GM21390 (cell line): ENCODE data around the gene ILK.

Experiments used
- ATAC-seq: cut with Tn5 transposase; IDR thresholded peaks from one replicate; pipeline ENCODE4 v1.9.1; 2021; ENCODE audit not compliant: unreplicated experiment

Gene ILK

DNA sequence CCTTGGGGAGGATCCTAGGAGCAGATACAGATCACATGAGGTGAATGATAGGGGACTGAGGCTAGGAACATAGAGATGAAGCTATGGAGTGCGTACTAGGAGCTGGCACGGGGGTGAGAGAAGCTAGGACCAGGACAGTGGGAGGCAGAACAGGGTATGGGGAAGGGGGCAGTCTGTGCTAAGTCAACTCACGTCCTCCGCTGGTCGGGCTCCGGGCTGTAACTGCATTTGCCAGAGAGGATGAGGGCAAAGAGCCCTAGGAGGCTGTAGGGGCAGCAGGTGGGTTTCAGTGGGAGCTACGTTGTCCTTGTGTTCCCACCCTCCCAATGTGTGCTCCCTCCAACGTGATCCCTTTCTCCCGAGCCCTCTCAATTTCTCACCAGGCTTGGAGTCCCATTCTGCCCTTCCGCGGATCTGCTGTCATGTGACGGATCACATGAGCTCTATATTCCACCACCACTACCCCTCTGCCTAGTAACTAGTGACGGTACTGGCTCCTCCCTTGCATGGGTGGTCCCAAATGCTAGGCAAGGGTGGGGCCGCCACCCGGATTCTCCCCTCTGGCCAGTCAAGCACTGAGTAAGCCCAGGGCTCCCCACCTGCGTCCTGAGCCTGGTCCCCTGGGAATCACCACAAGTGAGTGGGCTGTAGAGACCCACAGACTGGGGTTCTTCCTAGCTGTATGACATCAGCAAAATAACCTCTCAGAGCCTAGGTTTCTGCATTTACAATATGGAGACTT is 15.6 kb downstream of the ILK start, which contains the start of gene TPP1:
TPP1 (minus strand) TSS at position 419 of the 742 bp plus-strand sequence; CDS start at position 397, 22 bp downstream.
- peak; percentile 99 for ATAC-seq

DNA sequence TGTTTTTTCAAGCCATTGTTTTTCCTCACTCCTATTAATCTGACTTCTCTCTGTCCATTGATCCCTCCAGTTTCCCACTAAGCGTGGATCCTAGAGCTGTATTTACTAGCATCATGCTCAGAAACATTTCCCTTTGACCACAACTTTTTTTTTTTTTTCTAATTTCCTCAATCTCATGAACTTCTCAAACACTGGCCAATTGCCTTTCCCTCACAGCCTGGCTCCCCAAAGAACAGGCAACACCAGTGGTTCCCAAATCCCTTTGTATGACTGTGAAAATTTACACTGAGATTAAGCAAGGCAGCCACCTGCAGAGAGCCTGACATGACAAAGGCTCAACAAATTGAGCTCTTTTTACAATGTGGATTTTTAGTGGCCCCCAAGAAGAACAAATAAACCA is 17.1 kb downstream of the ILK start:
- no peak for ATAC-seq

DNA sequence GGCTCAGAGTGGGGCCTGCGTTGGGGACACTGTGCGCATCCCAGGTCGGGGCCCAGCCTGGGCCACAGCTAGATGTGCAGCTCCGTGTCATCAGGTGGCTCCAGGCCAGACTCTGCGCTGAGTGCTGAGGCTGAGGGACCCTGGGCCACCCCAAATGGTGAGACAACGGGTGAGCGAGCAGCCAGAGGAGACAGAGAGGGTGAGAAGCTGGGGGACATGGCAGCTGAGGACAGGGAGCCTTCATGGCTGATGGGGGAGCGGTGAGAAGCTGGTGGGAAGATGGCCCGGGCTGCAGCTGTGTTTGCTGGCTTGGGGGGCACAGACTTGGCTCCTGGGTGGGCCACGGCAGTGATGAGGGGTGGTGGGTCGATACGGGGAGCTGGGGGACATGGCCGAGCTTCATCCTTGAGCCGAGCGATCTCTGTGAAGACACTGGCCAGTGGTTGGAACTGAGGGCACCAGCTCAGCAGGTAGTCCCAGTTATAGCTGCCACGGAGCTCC is 18.2 kb downstream of the ILK start:
- ATAC-seq, result no peak

DNA sequence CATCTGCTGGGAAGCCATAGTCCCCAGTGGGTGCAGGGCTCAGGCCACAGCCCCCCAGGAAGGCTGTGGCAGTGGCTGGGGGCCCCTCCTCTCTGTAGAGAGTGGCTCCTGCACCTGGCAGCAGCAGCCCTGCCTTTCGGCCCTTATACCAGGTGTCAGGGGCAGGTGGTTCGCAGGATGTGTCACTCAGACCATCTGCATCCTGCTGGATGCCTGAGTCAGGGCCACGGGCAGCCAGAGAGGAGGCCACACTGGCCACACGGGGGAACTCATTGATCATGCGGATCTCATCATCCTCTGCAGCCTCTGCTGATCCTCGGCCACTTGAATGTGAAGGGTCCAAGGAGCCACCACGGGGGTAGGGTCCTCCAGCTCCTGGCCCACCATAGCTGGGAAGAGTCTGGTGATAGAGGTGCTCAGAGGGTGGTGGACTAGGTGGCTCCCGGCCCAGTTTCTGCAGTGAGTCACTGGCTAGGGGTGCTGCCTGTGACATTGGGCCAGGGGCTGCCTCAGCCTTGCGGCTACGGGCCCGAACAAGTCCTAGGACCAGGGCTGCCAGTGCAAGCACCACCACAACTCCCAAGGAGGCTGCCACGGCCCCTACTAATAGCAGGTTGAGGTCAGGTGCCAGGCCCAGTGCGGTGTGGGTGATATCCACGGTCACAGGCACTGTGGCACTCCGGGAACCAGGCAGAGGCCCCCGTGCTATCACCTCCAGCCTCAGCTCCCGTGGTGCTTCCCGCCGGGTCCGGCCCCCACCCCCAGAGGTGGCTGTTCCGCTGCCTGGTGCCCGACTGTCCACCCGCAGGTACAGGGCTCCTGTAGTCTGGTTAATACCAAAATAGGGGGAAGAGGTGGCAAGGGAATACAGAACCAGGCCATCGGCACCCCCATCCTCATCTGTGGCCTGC is 18.9 kb downstream of the ILK start:
- ATAC-seq, result no peak

DNA sequence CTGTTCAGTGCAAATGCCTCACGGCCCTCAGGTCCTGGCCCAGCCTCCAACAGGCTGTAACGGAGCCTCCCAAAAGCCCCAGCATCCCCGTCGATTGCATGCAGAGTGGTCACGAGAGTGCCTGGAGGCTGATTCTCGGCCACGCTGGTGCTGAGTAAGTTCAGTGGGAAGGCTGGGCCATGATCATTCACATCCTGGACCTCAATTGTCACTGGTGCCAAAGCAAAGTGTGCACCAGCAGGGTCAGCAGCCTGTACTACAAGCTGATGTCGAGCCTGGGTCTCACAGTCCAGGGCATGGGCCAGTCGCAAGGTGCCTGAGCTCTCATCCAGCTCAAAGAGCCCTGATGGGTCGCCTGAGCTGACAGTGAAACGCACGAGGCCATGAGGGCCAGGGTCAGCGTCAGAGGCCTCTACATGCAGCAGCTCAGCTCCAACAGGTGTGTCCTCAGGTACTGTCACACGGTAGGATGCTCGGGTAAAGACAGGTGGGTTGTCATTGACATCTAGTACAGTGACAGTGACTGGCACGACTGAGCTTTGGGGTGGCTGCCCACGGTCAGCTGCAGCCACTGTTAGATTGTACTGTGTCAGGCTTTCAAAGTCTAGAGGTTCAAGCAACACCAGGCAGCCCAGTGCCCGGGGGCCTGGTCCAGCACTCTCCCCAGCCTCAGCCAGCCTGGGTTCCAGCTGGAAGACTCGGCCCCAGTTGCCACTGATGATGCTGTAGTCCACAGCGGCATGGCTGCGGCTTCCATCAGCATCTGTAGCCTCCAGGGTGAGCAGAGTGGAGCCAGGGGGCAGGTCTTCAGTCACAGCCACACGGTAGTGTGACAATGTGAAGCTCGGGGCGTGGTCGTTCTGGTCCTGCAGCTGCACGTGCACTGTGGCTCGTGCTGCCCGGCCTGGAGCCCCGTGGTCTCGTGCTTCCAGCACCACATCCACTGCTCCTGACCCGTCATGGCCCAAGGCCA is 20.1 kb downstream of the ILK start:
- no peak for ATAC-seq

DNA sequence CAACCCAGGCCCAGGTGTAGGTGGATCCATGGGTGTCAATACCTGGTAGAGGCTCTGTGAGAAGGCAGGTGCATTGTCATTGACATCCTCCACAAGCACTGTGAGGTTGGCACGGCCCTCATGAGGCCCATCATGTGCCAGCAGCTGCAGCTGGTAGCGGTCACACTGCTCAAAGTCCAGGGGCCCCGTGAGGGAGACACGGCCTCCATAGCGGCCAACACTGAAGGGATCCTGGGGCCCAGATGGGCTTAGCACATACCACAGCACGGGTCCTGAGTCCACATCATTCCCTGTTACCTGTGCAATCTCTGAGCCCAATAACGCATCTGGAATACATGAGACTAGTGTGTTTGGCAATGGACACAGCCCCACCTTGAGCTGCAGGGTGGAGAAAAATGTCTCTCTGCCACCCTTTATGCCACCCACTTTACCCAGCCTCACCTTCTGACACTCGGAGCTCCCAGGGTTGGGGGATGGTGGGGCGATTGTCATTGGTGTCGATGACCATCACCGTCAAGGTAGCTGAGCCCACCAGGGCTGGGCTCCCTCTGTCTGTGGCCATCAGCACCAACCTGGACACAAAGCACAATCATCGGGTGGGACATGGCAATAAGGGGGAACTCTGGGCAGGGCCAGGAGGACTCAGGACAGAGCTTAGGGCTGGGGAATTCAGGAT is 21.7 kb downstream of the ILK start:
- no peak for ATAC-seq

DNA sequence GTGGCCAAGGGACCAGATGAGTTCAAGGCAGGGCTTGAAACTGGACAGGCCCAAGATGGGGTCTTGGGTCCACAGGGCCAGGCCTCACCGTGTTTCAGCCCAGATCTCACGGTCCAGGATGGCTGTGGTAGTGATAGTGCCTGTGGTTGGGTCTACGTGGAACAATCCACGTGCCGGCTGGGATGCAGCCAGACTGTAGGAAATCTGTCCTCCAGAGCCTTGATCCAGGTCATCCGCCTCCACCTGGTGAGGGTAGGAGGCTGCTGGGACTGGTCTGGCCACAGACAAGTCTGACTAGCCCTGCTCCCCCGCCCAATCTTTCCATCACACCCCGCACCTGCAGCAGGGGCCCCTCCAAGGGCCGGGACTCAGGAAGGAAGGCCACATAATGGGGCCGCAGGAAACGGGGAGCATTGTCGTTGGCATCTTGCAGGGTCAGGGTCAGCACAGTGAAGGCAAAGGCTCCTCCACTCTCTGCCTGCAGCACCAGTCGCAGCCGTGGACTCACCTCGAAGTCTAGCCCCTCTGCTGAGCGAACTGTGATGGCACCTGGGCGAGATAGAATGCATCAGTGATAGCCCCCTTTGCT is 22.4 kb downstream of the ILK start:
- ATAC-seq, result no peak

DNA sequence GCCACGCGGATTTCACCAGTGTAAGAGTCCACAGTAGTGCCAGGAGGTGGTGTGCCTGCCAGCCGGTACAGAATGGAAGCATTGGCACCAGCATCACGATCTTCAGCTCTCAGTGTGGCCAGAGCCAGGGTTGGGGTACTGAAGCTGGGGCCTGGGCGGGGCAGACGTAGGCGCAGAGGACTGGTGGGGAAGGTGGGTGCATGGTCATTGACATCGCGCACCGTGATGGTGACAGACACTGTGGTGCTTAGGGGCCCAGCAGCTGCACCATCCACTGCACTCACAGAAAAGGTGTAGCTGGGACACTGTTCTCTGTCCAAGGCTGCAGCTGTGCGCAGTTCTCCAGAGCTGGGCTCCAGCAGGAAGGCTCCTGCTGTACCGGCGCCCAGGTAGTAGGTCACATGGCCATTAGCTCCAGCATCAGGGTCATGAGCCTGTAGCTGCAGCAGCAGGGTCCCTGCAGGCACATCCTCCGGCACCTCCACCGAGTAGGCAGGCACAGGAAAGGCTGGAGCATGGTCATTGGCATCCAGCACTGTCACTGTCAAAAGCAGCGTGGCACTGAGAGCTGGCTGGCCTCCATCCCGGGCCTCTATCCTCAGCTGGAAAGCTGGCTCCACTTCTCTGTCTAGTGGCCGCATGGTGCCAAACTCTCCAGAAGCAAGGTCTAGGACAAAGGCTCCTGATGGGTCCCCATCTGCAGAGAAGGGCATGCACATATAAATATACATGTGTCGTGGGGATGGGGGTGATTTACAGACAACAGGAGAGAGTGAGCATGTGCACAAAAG is 23.6 kb downstream of the ILK start:
- peak; percentile 2 for ATAC-seq

DNA sequence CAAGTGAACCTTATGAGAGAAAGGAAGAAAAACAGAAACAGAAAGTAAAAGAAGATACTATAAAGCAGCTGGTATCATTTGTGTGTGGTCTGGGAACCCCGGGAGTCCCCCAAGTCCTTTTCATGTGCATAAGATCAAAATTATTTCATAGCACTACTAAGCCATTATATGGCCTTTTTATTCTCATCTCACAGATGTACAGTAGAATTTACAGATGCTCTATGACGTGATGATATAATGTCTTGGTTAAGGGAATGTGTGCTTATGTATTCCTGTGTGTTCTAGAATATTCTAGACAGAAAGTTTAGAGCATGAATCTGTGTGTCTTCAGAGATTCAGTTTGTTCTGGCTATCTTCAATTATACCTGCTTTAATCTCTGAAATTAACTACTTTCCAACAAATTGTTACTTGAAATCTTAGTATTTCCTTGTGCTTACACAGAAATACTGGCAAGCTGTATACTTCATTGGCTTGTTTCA is 24.2 kb downstream of the ILK start:
- peak; percentile 74 for ATAC-seq

DNA sequence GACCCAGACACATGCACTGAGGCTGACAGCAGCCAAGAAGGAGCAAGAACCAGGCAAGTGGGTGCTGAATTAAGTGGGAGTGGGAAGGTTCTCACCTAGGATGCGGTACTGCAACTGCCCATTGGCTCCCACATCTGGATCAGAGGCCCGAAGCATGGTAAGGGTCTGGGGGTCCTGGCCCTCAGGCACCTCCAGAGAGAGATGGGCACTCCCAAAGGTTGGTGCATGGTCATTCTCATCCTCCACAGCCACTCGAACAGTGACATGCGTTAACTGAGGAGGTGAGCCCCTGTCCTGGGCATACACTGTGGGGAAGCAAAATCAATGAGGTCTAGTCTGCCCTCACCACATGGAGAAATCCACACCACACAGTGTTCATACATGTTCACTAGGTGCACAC is 25.0 kb downstream of the ILK start:
- ATAC-seq, result no peak

DNA sequence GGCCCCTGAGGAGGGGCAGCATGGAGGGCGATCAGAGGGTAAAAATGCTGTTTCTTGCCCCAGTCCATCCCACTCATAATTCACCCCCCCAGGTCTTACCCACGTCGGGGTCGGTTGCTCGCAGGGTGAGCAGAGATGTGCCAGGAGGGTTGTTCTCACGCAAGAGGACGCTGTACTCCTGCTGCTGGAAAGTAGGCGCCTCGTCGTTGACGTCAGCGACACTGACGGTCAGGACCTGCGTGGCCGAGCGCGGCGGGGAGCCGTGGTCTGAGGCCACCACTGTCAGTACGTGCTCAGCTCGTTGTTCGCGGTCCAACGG is 26.0 kb downstream of the ILK start:
- ATAC-seq, result no peak

DNA sequence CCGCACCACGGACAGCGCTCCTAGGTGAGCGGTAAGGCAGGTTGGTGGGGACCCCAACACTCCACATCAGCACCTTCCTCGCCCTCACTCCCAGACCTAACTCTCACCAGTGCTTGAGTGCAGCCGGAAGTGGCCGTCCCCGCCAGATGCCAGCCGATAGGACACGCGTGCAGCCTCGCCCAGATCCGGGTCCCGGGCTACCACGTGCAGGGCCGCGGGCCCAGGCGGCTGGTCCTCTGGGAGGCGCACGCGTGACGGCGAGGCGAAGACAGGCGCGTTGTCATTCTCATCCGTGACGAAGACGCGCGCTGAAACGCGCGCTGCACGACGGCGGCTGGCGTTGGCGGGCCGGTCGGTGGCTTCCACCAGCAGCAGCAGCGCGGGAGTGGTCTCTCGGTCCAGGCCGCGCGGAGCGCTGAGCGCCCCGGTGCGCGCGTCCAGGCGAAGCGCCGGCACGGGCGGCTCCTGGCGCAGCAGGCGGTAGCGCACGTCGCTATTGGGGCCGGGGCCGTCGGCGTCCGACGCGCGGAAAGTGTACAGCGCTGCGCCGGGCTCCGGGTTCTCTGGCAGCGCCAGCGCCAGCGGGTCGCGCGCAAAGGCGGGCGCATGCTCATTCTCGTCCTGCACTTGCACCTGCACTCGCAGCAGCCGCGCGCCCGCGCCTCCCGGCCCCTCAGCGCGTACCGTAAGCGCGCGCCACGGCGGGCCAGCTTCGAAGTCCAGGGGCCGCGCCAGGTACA is 26.5 kb downstream of the ILK start:
- no peak for ATAC-seq

DNA sequence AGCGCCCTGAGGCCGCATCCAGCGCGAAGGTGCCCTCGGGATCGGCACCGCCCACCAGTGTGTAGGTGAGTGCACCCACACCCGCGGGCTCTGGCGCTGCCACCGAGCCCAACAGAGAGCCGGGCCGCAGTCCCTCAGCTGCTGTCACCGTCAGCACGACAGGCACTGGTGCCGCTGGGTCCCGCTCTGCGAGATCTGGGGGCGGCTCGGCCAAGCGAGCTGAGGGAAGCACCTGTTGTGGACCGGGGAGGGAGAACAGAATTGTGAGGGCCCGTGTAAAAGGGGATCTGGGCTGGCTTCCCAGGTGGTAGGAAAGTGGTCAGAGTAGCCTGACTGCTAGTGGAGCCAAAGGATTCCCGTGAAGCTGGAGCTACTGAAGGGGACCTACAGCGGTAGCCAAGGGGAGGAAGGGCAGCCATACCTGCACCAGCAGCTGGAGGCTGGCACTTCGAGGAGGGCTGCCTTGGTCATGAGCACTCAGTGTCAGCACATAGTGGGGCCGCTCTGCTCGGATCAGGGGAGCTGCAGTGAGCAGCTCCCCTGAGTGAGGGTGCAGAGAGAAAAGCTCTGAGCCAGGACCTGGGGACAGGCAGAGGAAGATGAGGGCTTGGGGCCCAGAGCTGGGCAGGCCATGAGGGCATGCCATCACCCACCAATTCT is 27.2 kb downstream of the ILK start:
- no peak for ATAC-seq

DNA sequence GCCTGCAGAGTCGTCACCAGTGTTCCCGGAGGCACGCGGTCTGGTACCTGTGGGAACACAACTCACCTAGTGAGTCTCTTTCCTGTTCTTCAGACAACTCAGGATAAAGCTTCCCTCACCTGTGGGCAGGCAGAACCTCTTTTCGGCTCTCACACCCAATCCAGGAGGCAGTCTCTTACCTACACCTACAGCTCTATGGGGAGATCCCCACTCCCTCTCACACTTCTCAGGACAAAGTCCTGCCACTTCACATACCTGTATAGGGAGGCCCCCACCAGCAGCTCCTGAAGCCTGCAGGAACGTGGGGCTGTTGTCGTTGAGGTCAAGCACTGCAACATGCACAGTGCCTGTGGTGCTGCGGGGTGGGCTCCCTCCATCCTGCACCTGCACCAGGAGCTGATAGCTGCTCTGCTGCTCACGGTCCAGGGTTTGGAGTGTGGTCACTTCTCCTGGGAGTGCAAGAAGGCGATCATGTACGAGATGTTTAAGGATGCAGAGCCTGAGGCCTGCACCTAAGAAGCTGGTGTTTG is 27.9 kb downstream of the ILK start:
- ATAC-seq, result no peak

DNA sequence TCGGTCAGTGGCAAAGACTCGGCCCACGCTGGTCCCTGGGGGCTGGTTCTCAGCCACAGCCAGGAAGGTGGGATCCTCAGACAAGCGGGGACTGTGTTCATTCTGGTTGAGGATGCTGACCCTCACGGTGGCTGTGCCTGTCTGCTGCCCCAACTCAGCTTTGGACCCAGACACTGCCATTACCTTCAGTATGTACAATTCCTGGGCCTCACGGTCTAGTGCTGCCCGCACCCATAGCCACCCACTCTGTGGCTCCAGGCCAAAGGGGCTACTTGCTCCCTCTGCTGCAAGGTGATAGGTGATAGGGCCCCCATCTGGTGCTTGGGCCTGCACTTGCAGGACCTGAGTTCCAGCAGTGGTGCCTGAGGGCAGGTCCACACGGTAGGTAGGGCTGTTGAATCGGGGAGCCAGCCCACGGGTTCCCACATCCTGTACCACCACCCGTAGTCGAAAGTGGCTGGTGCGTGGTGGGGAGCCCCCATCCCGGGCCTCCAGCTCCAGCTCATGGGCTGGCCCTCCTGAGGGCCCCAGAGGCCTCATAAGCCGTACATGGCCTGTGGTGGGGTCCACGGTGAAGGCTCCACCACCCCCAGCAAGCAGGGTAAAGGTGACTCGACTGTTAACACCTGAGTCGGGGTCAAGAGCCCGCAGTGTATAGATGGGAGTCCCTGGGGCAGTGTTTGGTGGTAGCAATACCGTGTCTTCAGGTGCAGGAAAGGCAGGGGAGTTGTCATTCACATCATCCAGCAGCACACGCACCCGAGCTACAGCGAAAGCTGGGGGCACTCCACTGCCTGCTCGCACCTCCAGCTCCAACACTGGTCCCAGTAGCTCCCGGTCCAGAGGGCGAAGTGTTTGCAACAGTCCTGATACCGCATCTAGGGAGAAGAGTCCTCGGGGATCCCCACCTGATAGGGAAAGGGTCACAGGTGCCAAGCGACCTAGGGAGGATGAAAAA is 28.8 kb downstream of the ILK start:
- no peak for ATAC-seq
